ENCODE measurements around the gene XPOT. TPM values are rescaled to one million over a fixed set of nuclear protein-coding genes. Genes with fewer than 3 reads are reported as not detected.
A peak's percentile ranks its signal among the peaks of the same experiment; 100 is the strongest.

Gene XPOT
- polyA plus RNA-seq, 4 donors = 56.9 to 73.9 (median 69.0) TPM

DNA sequence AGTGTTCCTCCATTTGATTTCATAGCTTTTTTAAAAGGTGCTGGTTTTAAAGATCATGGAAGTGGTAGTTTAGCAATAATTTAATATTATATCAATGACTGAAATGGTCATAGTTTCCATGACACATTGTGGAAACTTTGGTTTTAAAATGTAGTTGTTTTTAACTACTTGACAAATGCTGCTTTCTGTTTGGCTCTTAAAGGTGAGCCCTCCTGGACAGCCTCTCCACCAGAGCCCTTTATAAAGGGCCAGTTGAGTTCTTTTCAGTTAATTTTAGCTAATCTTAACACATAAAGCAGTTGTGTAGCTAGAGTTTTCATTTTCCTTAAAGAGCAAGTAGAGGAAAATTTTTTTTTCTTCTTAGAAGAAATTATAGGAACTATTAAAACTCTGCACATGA, 14.0 kb downstream of the XPOT start:
- no peak for DNase-seq (ENCODE audit: low read depth in 4 of 4, low spot score in 3 of 4)

DNA sequence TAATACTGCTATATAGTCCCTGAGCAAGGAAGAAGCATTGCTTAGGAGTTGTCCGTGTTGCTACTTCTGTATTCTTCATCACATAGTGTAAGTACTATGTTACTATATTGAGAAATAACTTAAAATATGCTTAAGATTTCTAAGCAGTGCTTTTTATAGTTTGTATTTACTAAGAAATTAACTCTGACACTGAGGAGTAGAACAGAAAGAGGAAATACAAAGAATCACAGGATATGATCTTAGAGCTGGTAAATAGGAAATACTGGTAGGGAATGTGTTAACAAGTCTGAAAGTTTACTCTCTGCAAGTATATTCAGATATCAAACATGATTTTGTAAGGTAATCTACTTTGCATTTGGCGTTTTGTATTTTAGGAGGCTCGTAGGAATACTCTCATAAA, 15.5 kb downstream of the XPOT start:
- DNase-seq (ENCODE audit: low read depth in 4 of 4, low spot score in 3 of 4) = no peak

DNA sequence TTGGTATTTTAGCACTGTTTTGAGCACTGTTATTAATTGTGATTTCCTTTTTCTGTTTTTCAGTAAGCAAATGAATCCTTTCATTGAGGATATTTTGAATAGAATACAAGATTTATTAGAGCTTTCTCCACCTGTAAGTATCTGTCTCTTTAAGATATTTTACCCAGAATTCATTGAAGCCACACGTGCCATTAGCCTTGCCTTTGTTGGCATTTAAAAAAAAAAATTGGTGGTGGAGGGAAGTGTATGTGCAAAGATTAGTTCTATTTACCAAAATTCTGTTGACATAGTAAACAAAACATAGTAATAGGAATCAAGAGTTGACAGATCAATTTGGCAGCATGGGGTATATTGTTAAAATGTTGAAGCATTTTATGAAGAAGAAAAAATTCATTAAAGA, 23.8 kb downstream of the XPOT start:
- DNase-seq (ENCODE audit: low read depth in 4 of 4, low spot score in 3 of 4) = no peak

DNA sequence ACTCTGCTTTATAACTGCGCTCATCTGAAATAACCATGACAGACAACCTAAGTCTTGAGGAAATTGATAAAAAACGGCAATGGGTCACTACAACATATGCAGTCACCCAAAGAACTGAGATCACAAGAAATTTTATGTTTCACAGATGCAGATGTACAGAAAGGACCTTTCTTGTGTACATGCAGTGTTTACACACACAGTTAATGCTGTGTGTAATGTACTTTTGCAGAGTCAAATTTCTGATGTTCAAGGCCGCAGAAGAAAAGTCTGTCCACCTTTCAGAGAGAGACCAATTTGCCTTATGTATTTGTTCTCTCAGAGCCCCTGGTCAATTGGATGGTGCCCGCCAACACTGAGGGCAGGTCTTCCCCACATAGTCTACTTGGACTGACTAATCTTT, 24.8 kb downstream of the XPOT start:
- no peak for DNase-seq (ENCODE audit: low read depth in 4 of 4, low spot score in 3 of 4)

DNA sequence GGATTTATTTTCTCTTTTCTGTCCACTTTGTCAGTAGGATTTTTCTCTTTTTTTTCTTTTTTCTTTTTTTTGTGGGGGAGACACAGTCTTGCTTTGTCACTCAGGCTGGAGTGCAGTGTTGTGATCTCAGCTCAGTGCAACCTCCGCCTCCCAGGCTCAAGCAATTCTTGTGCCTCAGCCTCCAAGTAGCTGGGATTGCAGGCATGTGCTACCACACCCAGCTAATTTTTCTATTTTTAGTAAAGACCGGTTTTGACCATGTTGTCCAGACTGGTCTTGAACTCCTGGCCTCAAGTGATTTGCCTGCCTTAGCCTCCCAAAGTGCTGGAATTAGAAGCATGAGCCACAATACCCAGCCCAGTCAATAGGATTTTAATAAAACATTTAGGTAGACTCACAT, 26.7 kb downstream of the XPOT start:
- no peak for DNase-seq (ENCODE audit: low read depth in 4 of 4, low spot score in 3 of 4)

DNA sequence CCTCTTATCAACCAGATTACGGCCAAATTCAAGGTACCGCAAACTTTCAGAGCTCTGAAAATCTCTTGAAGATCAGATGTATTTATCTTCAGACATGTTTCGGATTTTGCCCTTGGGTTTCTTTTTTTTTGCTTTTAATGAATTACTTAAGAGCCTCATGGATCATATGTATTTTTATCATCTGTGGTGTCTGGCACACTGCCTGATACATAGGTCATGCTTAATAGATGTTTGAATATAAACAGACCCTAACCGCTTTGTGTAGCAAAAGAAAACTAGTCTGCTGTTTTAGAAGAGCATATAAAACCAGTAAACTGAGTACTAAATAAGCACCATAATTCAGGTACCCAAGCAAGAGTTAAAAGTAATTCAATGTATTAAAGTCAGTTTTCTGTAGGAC, 27.6 kb downstream of the XPOT start:
- DNase-seq (ENCODE audit: low read depth in 4 of 4, low spot score in 3 of 4) = no peak

DNA sequence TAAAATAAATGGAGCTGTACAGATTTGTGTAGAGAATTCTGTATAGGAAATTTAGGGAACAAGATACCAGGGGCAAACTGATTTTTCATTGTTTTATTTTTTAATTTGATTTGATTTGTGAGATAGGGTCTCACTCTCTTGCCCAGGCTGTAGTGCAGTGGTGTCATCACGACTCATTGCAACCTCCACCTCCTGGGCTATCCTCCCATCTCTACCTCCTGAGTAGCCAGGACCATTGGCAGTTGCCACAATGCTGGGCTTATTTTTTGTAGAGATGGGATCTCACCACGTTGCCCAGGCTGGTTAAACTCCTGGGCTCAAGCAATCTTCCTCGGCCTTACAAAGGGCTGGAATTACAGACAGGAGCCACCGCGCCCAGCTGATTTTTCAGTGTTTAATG, 29.7 kb downstream of the XPOT start:
- no peak for DNase-seq (ENCODE audit: low read depth in 4 of 4, low spot score in 3 of 4)

DNA sequence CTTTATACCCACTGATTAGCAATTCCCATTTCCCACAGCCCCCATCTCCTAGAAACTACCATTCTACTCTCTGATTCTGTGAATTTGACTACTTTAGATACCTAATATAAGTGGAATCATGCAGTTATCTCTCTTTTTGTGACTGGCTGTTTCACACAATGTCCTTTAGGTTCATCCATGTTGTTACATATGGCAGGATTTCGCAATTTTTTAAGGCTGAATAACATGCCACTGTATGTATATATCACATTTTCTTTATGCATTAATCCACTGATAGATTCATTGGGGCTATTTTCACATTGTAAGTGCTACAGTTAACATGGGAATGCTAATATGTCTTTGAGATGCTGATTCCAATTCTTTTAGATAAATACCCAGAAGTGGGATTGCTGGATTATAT, 35.9 kb downstream of the XPOT start:
- no peak for DNase-seq (ENCODE audit: low read depth in 4 of 4, low spot score in 3 of 4)

DNA sequence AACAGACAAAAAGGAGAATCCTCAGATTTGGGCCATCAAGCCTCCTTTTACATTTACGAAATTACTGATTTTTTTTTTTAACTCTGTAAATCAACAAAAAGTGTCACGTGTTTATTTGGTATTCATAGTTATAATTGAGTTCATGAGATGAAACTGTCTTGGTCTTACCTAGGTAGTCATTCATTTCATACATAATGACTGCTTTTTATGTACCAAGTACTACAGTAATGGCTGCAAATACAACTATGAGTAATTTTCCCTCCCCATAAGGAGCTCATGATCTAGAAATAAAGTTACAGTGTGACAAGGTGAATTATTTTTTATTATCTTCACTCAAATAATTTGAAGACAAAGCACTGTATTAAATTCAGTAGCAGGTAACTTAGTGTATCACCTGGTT, 41.3 kb downstream of the XPOT start:
- DNase-seq (ENCODE audit: low read depth in 4 of 4, low spot score in 3 of 4) = no peak

DNA sequence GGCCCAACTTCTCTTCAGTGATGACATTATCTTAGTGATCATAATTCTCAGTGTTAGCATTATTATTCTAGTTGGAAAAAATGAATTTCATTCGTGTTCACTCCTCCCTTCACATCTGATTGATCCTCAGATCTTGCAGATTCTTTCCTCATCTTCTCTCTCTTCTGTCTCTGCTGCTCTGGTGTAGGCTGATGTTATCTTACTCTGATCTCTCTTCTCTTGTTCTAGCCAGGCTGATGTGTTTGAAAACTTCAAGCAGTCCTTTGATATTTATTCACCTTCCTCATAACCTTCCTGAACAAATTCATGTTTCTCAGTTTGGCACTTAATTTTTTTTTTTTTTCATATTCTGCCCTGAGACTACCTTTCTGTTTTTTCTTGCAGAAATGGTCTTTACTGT, 42.1 kb downstream of the XPOT start:
- DNase-seq (ENCODE audit: low read depth in 4 of 4, low spot score in 3 of 4) = no peak

DNA sequence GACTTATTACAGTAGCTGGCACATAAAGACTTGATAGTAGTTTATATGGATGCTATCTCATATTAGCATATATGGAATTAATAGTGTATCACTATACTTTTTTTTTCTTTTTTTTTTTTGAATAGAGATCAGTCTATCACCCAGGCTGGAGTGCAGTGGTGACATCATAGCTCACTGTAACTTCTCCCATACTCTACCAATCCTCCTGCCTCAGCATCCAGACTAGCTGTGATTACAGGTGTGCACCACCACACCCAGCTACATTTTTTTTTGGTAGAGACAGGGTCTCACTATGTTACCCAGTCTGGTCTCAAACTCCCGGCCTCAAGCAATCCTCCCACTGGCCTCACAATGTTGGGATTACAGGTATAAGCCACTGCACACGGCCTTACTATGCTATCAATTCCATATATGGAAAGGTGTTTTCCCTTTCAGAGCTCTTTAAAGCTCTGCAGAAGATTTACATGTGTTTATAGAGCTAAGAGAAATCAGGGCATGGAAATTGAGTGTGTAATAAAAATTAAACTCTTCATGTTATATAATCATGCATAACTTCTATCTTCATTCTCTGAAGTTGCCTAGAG, 46.0 kb downstream of the XPOT start:
- no peak for DNase-seq (ENCODE audit: low read depth in 4 of 4, low spot score in 3 of 4)

DNA sequence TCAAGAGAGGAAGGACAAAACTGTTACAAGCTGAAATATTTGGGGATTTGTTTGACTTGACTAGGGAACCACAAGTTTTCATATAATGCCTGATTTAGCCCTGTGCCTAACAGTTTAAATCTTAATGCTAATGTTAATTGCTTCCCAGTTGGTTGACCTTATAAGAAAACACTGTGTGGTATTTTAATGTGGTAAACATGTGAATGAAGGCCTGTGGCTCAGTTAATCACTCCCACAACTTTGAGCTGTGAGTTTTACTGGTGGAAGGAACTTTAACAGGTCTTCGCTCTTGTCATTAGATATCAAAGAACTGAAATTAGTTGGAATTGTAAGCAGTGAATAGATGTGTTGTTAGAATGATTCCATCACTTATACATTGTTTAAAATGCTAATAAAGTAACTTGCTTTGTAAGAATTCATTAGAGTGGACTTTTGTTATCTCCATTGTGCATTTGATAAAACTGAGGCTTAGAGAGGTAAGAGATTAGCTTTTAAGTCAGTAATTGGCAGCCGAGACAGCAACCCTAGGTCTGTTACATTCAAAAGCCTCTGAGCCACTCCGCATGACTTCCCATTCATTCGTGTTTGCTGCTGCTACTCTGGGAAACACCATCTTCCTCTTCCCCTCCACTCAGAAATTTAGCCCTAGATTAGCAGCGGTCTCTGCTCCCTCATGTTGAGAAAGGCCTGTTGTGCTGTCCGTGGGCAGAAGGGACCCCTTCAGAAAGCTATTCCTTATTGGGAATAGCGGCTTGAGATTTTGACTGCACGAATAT, 46.7 kb downstream of the XPOT start:
- DNase-seq (ENCODE audit: low read depth in 4 of 4, low spot score in 3 of 4) = no peak

DNA sequence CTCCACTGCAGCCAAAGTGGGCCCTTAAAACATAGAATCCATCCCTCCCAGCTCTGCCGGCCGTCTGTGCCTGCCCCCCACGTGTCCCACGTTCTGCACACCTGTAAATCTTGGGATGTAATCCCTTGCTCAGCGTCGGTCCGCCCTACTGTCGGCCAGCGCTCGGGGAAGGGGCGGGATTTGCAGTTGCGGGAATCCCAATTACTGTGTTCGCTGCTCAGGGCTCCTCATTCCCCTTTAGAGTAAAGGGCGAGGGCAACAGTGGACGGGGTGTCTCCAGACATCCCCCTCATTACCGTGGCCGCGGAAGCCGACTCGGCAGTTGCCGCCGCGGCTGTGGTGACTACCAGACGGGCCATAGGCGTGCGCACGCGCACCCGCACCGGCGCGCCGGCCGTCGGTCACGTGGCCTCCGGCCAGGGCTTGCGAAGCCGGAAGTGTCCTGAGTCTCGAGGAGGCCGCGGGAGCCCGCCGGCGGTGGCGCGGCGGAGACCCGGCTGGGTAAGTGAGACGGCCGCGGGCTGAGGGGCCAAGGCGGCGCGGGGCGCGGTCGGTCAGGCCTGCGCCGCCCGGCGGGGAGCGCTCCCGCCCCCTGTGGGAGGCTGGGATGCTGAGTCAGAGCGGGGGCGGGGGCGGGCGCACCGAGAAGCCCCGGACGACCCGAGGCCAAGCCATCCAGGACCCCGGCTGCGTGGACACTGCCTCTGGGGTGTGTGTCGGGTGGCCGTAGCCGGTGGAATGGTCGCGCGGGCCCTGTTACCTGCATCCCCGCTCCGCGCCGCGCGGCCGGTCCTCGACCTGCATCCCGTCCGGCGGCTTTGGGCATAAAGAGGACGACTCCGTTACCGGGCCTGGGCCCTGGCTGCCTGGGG, 47.7 kb downstream of the XPOT start, which contains the start of gene TBK1:
Gene TBK1, plus strand, starts transcription at position 434 of the 872 bp plus-strand sequence. CDS start 3,751 bp downstream, outside the sequence.
- peak; percentile 64 to 77 (median 72) for DNase-seq (ENCODE audit: low read depth in 4 of 4, low spot score in 3 of 4)

DNA sequence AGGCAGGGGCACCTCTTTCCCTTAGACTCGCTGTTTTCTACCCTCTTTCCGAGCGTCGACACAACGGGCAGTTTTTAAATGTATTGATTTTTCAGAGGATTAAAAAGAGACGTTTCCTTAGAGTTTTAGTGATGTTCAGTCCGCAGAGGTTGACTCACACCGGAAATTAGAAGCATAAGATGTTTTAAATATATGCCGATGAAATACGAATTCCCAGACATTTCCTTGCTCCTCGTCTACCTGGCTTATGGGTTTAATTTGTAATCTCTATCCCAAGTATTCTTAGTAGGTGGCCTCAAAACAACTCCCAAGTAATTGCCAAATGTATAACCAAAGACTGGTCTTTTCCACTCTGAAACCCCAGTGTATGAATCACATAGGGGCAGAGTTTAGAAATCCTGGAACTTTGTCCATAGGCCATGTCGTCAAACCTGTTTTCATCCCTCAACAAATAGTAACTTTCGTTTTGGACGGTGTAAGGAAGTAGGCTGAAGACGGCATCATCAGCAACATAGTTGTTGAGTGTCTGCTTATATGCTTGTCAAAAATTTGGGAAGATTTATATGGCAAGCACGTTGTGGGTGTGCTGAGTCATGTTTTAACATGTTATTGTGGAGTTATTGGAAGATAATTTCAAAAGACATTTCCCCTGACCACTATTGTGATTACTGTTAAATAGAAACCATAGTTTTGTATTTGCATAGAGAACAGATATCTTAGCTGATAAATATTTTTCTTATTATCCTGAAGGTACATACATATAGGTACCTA, 48.6 kb downstream of the XPOT start:
- DNase-seq (ENCODE audit: low read depth in 4 of 4, low spot score in 3 of 4) = peak in 2 of 4 donors; percentile 12 to 15

DNA sequence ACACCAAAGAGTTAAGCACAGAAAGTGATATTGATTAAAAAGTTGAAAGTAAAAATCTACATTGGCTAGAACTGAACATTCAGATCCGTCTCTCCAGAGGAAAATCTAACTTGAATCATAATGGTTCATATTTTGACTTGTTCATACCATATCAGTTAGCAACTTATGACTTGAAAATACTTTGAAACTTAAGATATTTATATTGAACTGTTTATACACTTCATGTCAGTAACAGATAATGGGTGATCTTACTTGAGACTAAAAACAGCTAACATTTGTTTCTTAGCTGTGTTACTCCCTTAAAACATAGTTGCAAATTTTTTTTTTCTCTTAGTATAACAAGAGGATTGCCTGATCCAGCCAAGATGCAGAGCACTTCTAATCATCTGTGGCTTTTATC, 51.3 kb downstream of the XPOT start:
- DNase-seq (ENCODE audit: low read depth in 4 of 4, low spot score in 3 of 4) = no peak

DNA sequence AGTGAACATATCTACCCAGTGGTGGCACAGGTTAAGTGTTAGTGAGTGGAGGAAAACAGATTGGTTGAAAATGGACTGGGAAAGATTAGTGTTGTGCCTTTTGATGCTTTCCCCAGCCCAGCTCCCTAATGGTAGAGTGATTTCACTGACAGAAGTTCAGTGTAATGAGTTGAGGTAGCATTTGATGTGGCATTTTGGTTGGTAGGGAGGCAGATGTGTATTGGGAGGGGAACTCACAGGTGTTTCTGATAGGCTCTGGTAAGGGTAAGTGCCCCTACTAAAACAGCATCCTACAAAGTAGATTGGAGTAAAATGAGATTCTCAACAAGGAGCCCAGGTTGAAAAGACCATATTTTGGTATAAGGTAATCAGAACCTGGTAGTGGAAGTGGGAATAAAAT, 51.9 kb downstream of the XPOT start:
- DNase-seq (ENCODE audit: low read depth in 4 of 4, low spot score in 3 of 4) = no peak

DNA sequence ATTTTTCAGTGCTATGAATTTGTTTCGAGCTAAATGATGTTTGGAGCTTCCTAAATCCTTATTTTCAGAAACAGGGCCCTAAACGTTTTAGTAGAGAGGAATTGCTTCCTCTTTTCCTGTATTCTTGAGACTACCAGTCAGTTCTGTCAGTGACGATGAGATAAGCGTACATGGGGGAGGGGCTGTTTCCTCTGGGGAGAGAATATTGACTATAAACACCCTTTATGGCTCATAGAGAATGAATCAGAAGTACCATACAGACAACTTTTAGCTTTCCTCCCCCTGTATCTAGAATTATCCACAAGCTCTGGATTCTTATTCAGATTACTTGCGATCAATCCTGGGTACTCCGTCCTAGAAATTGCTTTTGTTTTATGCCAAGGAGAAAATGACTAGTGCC, 52.8 kb downstream of the XPOT start:
- no peak for DNase-seq (ENCODE audit: low read depth in 4 of 4, low spot score in 3 of 4)

DNA sequence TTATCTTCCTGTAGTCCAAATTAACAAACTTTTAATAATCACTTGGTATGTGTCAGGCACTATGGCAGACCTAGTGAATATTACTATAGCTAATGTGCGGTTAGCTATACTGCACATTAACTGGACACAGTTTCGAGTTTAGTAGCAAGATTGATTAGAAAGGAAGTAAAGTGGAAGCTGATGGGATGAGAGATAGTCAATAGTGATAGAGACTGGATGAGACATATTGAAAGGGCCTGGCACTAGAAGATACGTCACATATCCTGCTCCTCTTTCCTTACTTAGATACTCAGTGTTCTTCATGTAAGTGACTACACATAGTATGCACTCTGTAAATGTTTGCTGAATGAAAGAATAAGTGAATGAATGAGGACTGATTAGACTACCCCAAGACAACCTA, 53.3 kb downstream of the XPOT start:
- no peak for DNase-seq (ENCODE audit: low read depth in 4 of 4, low spot score in 3 of 4)

DNA sequence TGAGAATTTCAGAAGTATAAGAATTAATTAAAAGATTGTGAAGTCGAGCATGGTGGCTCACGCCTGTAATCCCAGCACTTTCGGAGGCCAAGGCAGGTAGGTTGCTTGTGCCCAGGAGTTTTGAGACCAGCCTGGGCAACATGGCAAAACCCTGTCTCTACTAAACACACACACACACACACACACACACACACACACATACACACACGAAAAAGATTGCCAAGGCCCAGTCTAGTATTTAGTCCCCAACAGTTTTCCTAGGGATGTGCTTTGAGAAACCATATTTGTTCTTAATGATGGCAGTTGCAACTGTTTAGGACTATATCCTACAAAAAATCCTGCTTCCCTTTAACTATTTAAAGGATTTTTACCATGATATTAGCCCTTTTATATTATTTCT, 53.7 kb downstream of the XPOT start:
- no peak for DNase-seq (ENCODE audit: low read depth in 4 of 4, low spot score in 3 of 4)

DNA sequence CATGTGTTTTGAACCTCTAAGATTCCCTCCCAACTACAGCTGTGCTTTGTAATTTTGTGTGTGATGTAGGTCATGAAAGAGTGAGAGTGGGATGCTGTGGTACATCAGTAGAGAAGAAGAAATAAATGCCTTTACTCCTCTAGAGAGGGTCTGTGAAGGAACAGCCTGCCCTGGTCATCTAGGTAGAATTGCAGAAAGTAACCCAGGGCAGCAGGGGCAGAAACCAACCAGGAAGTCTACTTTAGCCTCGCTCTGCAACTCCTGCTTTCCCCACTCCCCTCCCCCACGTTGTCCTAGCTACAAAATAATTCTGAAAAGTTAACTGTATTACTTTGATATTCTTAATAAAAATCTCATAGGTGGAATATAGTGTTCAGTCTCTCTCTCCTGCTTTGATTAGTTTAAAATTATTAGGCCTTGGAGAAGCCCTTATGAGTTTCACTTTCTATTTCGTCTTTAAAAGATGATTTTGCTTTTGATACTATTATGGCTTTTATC, 55.3 kb downstream of the XPOT start:
- no peak for DNase-seq (ENCODE audit: low read depth in 4 of 4, low spot score in 3 of 4)

All from right renal pelvis (tissue), 4 donors.